OCI-LY1 (cell line): ENCODE data around the gene DPF3.

Source experiments
- H2AFZ ChIP-seq: fragments of 200-600 bp; sonication (generic), shearing (Covaris generic); 2 replicates; pipeline ENCODE4 v1.6.0; 2014; ENCODE audit warnings: antibody characterized with exemption, mild to moderate bottlenecking, low read length
- H3F3A ChIP-seq: fragments of 200-600 bp; sonication (generic), shearing (Covaris generic); 2 replicates; pipeline ENCODE4 v1.6.0; 2014; ENCODE audit warnings: mild to moderate bottlenecking, antibody characterized with exemption, low read length, moderate library complexity; ENCODE audit not compliant: insufficient read depth
- H3K27ac ChIP-seq: fragments of 200-600 bp; sonication (generic); 2 replicates; pipeline ENCODE4 v1.5.1; 2014; ENCODE audit warnings: low read length, mixed run types, mild to moderate bottlenecking, low read depth; ENCODE audit not compliant: poor library complexity, severe bottlenecking
- H3K27me3 ChIP-seq: fragments of 200-600 bp; sonication (generic); 2 replicates; pipeline ENCODE4 v1.6.0; 2014; ENCODE audit warnings: antibody characterized with exemption, mild to moderate bottlenecking, low read length, moderate library complexity; ENCODE audit not compliant: insufficient read depth
- H3K36me3 ChIP-seq: fragments of 200-600 bp; sonication (generic); 2 replicates; pipeline ENCODE4 v1.6.1; 2014; ENCODE audit warnings: mild to moderate bottlenecking, antibody characterized with exemption, low read length, moderate library complexity, mixed read lengths; ENCODE audit not compliant: insufficient read depth
- H3K4me1 ChIP-seq: fragments of 200-600 bp; sonication (generic); 2 replicates; pipeline ENCODE4 v1.5.1; 2014; ENCODE audit warnings: mild to moderate bottlenecking, low read length, moderate library complexity; ENCODE audit not compliant: insufficient read depth, severe bottlenecking
- H3K4me2 ChIP-seq: fragments of 200-600 bp; sonication (generic), shearing (Covaris generic); 2 replicates; pipeline ENCODE4 v1.6.1; 2014; ENCODE audit warnings: low read length
- H3K4me3 ChIP-seq: fragments of 200-600 bp; sonication (generic); 2 replicates; pipeline ENCODE4 v1.5.1; 2014; ENCODE audit warnings: low read length, low read depth, mild to moderate bottlenecking, mixed read lengths; ENCODE audit not compliant: poor library complexity, severe bottlenecking
- H3K79me2 ChIP-seq: fragments of 200-600 bp; shearing (Covaris generic); 2 replicates; pipeline ENCODE4 v1.6.1; 2016; ENCODE audit warnings: mixed run types, low read length, mixed read lengths; ENCODE audit not compliant: insufficient read depth
- H3K9ac ChIP-seq: fragments of 200-600 bp; sonication (generic), shearing (Covaris generic); 2 replicates; pipeline ENCODE4 v1.6.1; 2014; ENCODE audit warnings: mild to moderate bottlenecking, low read length, mixed read lengths
- H3K9me2 ChIP-seq: fragments of 200-600 bp; sonication (generic), shearing (Covaris generic); 2 replicates; pipeline ENCODE4 v1.6.1; 2014; ENCODE audit warnings: low read depth, mild to moderate bottlenecking, low read length, mixed read lengths
- H3K9me3 ChIP-seq: fragments of 200-600 bp; shearing (Covaris generic); 2 replicates; pipeline ENCODE4 v1.6.1; 2014; ENCODE audit warnings: low read length, mixed read lengths
- H4K20me1 ChIP-seq: fragments of 200-600 bp; sonication (generic), shearing (Covaris generic); 2 replicates; pipeline ENCODE4 v1.6.0; 2016; ENCODE audit warnings: mild to moderate bottlenecking, low read length; ENCODE audit not compliant: insufficient read depth
- EZH2 ChIP-seq: fragments of 200-600 bp; sonication (generic), shearing (Covaris generic); IDR thresholded peaks from 2 replicates; pipeline ENCODE4 v1.8.0; 2017; ENCODE audit warnings: borderline replicate concordance, mixed run types, mild to moderate bottlenecking, antibody characterized with exemption, low read length, moderate library complexity, mixed read lengths
- TF ChIP-seq, protein P1 (sequence below): fragments of 200-600 bp; sonication (generic), shearing (Covaris generic); IDR thresholded peaks from 2 replicates; pipeline ENCODE4 v1.5.1; 2017; ENCODE audit warnings: mild to moderate bottlenecking, antibody characterized with exemption, low read length, moderate library complexity, mixed read lengths

Gene DPF3

DNA sequence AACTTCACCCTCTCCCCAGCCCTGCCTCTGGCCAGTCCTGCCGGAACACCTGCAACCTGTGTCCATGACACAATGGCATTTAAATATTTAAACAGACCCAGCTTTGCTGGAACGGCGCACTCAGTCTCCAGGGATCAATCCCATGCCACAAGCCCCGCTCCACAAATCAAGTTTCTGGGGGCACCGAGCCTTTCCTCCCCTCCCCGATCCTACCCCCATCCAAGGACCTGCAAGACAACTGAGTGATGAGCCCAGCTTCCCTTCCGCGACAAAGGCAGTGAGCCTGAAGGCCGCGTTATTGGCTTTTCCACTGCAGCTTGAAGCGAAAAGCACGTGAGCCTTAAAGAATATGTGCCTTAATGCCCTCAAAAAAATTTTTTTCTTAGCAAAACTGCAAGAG lies 185.7 kb downstream of the DPF3 start:
- Histone ChIP-seq H3K79me2 (no peaks in the 10 kb centered on the region), H4K20me1 (no peaks in the 10 kb centered on the region), H3K9me3 (no peaks in the 10 kb centered on the region), H3K4me2 (no peak overlapping the region), H3K36me3 (no peaks in the 10 kb centered on the region), H3K9me2 (no peaks in the 10 kb centered on the region), H3K4me1 (no peaks in the 10 kb centered on the region), H3K9ac (no peak overlapping the region), H3K4me3 (no peak overlapping the region), H3K27ac (no peak overlapping the region), H3F3A (no peaks in the 10 kb centered on the region), H2AFZ (no peak overlapping the region), H3K27me3 (no peaks in the 10 kb centered on the region)
- TF ChIP-seq EZH2: no peak
- TF ChIP-seq, protein P1, sequence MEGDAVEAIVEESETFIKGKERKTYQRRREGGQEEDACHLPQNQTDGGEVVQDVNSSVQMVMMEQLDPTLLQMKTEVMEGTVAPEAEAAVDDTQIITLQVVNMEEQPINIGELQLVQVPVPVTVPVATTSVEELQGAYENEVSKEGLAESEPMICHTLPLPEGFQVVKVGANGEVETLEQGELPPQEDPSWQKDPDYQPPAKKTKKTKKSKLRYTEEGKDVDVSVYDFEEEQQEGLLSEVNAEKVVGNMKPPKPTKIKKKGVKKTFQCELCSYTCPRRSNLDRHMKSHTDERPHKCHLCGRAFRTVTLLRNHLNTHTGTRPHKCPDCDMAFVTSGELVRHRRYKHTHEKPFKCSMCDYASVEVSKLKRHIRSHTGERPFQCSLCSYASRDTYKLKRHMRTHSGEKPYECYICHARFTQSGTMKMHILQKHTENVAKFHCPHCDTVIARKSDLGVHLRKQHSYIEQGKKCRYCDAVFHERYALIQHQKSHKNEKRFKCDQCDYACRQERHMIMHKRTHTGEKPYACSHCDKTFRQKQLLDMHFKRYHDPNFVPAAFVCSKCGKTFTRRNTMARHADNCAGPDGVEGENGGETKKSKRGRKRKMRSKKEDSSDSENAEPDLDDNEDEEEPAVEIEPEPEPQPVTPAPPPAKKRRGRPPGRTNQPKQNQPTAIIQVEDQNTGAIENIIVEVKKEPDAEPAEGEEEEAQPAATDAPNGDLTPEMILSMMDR: no peak

DNA sequence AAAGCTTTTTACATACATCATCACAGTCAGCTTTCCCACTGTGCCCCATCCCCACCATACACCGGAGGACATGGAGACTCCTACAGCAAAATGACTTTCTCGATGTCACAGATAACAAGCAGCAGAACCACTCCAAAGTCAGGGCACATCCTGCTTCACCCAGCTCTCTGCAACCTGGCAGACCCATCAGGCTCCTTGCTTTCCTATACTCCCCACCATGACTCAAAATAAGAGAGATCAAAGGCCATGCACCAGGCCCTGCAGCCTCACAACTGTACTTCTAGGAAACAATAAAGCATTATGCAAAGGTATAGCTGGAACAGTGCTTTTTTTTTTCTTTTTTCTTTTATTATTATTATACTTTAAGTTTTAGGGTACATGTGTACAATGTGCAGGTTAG lies 187.4 kb downstream of the DPF3 start:
- H3K79me2 ChIP-seq: no peaks in the 10 kb centered on the region
- H3K9me3 ChIP-seq: no peaks in the 10 kb centered on the region
- H3K4me1 ChIP-seq: no peaks in the 10 kb centered on the region
- no peaks in the 10 kb centered on the region for H3K9me2 ChIP-seq
- H3K9ac ChIP-seq: no peak overlapping the region
- H3K36me3 ChIP-seq: no peaks in the 10 kb centered on the region
- H3K4me3 ChIP-seq: no peak overlapping the region
- no peaks in the 10 kb centered on the region for H4K20me1 ChIP-seq
- TF ChIP-seq EZH2: no peak
- TF ChIP-seq, protein P1: no peak
- no peaks in the 10 kb centered on the region for H3F3A ChIP-seq
- no peaks in the 10 kb centered on the region for H3K27me3 ChIP-seq
- H2AFZ ChIP-seq: no peak overlapping the region
- H3K4me2 ChIP-seq: no peak overlapping the region
- H3K27ac ChIP-seq: no peak overlapping the region

DNA sequence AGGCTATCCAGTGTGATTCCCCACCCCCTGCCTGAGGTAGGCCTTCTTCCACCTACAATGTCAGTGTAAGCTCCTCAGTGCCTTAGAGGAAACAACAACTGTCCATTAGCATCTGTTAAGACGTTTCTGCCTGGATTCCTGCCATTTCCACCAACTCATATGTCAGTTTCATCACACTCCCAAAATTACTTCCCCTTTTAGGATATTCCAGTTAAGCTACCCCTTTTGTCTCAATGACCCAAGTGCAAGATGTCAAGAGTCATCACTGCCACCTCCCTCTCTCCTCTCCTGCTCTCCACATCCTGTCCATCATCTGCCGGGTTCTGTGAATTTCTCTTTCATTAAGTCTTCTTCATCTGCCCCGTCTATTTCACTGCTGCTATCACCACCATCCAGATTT lies 189.4 kb downstream of the DPF3 start:
- TF ChIP-seq, protein P1: no peak

More for the DNA sequence above, 189.4 kb downstream of the DPF3 start:
- Histone ChIP-seq H3K27ac (no peak overlapping the region), H2AFZ (no peak overlapping the region), H3K9me3 (no peaks in the 10 kb centered on the region), H3K4me3 (no peak overlapping the region), H4K20me1 (no peaks in the 10 kb centered on the region), H3F3A (no peaks in the 10 kb centered on the region), H3K9ac (no peak overlapping the region), H3K36me3 (no peaks in the 10 kb centered on the region), H3K79me2 (no peaks in the 10 kb centered on the region), H3K4me1 (no peaks in the 10 kb centered on the region), H3K9me2 (no peaks in the 10 kb centered on the region), H3K4me2 (no peak overlapping the region), H3K27me3 (no peaks in the 10 kb centered on the region)
